Raji (cell line): ENCODE measurements around the gene SLC1A2.

Experiments
- POLR2A ChIP-seq: IDR thresholded peaks from 2 replicates; pipeline ENCODE4 v1.6.1; 2011; ENCODE audit warnings: low read depth, low read length, control low read depth; ENCODE audit not compliant: insufficient read depth

The SLC1A2 gene

DNA sequence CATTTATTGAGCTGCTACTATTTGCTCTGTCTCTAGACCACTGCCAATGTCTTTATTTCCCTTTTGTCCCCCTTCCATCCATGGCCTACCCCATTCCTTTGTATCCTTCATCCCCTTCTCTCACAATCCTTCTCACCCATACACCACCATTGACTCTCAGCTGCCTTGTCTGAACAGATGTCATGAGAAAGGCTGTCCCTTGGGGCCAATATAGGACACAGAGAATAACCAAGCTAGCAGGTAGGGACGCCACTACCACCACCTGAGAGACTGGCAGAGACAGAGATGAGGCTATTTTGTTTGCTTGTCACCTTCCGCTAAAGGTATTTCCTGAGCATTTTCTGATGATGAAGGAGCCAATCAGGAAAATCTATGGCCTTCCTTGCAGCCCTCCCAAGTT lies 141.5 kb downstream of the SLC1A2 start:
- no peak for TF ChIP-seq POLR2A

DNA sequence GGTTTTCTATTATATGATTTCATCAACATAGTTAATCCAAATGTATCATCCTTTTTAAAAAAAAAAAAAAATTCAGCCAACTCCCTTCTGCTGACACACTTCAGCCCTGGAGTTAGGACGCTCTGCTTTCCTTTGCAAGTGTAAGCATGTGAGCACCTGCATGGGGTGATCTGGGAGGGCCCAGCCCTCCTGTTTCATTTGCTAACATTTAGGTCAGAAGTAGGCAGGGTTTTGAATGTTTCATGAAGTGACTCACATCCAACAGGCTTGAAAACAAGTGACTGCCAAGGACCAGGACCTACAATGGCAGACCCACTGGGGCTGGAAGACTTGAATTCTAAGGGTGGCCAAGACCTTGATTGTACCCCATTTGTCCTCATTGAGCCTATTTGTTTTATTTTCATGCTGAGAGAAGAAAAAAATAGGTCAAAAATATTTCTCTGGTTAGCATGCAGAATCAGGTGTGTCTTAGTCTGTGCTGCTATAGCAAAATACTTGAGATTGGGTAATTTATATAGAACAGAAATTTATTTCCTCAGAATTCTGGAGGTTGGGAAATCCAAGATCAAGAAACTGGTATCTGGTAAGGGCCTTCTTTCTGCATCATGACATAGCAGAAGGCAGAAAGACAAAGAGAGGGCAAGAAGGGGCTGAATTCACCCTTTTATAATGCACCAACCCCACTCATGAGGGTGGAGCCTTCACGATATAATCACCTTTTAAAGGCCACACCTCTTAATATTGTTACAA lies 142.8 kb downstream of the SLC1A2 start:
- TF ChIP-seq POLR2A, result no peak

DNA sequence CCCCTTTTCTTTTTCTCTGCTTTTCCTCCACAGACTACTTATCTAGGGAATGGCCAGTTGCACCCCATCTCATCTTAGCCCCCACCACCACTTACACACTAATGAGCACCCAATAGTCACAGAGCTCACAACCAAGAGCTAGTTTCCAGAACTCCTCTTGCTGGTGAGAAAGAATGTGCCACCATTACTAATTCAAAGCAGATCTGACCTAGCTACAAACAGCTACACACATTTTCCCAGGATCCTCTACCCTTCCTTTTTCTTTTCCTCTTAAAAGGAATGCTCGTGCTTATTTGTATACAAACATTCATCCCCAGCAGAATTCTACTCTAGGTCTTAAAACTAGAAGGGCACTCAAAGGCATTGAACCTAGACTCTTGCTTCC lies 143.6 kb downstream of the SLC1A2 start:
- TF ChIP-seq POLR2A, result no peak

DNA sequence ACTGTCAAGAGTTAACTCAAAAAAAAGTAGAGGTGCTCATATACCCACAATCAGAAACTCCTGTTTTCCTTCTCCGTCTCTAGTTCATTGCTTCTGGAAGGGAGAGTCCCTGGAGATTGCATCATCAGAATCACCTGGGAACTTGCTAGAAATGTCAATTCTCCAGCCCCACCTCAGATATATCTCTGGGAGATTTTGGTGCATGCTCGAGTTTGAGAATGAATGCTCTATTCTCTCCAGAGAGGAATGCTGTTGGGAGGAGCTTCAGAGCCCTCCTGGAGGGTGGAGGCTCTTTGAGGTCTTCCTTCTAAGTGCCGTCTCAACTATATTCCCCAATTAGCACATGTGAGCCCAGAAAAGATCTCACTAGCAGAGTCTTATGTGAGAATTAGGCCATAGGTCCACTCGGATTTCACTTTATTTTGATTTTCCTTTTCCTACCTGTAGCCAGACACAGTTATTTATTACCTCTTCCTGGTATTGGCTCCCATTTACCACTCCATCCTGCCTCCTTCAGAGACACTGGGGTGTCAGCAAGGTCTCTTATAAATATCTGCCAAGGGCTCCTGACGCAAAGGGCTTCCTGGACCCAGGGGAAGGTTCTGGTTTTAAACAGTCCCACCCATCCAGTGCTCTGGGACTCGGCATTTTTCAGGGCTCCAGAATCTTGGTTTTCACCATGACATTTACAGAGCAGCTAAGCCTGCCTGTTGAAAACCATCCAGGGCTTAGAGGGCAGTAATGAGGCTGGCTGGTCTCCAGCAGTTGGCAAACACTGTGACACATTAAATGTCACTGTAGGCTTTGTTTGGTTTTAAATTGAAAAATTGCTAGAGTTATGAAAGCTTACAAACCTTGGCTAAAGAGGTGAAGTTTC lies 144.2 kb downstream of the SLC1A2 start:
- no peak for TF ChIP-seq POLR2A

DNA sequence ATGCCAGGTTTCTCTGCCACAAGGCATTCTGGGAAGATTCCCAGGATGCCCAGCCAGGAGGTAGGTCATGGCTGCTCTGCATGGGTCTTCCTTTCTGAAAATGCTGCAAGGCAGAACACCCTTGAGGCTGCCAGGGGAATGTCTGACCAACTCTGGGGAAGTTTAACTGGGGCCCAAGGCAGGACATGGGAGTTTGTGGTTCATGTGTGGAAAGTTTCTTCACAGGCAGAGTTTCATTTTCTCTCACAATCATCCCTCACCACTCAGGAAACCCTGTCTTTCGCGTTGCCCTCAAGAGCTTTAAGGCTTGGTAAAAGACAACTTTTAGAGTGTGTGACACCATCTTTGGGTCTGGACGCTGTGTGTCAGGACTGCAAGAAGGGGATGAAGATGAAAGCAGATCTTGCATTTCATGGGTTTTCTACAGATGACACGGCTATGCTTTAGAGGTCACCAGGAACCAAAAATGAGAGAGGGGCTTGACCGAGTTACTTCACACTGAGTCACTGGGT lies 146.9 kb downstream of the SLC1A2 start:
- no peak for TF ChIP-seq POLR2A

DNA sequence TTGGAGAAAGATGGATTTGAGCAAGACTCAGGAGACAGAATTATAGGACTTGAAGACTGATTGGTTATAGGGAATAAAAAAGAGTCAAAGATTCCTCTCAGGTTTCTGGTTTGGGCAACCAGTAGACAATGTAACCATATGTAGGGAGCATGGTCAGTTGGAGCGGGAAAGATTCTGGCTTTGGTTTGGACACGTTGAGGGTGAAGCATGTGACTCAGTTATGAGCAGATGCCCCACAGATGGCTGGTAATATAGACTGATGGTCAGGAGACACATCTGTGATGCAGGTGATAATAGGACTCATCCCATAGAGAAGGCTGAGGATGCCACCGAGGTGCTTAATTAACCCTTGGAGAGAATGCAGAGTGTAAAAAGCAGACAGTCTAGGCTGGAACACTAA lies 148.3 kb downstream of the SLC1A2 start:
- no peak for TF ChIP-seq POLR2A

DNA sequence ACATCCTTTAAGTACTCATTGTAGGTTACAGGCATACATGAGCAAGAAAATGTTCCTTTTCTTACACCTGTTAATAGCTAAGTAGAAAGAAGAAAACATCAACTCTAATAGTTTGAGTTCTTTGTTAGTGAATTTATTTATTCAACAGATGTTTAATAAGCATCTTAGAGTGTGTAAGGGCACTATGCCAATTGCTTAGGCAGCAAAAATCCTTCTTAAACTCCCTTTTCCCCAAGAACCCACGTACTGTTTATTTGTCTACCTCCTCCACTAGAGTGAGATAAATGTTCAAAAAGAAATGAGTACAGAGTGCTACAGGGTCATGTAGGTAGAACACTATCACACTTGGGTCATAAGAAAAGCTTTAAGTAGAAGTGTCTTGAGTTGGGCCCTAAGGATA lies 149.0 kb downstream of the SLC1A2 start:
- no peak for TF ChIP-seq POLR2A

DNA sequence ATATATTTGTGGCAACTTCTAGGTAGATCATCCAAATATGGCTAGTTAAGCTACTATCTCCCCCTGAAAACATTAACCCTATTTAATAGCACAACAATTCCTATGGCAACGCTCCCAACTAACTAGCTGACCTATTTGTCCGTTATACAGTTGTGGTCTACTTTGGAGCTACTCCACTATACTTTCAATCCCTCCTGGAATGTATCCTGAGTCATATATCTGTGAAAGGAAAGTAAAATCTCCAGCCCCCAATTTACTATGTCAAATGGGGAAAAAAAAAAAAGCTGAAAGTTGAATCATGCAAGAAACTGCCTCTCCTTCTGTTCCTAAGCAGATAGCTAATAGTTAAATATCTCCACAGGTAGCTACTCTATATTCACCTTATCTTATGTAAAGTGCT lies 151.9 kb downstream of the SLC1A2 start:
- TF ChIP-seq POLR2A, result no peak

DNA sequence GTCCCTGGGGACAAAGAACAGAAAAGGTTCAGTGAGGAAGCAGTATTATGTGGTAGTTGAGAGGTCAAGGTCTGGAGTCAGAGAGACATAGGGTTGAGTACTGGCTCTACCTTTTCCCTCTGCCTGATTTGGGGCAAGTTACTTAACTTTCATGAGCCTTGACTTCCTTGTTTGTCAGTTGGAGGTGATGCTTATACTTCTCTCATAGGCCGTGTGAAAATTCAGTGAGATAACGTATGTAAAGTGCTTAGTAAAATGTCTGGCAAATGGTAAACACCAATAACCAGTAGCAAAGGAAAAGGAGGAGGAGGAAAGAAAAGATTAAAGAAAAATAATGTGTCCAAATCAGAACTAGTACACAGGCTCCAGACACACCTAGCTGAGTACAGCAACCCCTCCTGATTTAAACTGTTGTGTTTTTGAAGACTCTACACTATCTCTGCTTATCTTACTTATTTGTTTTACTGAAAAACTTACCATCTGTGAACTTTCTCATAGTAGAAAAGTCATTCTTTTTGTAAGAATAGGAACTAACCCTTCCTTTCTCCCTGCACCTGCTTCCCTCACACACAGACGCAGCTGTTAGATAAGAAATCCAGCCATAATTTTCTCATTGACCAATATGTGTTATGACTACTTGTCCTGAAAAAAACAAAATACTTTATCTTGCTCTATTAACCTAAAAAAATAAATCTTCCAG lies 153.5 kb downstream of the SLC1A2 start:
- TF ChIP-seq POLR2A, result no peak

DNA sequence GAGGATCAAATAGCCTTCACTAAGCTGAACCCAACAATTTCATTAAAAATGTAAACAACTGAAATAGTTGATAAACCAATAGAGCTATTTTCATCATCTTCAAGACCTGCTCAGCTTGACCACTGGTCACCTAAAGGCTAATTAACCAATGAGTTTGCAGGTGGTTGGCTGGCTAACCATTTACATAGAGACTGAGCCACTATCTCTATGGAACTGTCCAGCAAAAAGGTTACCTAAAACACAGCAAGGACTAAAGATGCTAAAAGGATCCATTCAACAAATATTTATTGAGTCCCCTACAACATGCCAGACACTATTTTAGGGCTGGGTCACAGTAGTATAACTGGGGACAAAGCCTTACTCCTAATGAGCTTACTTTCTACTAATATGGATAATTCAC lies 156.6 kb downstream of the SLC1A2 start:
- no peak for TF ChIP-seq POLR2A

DNA sequence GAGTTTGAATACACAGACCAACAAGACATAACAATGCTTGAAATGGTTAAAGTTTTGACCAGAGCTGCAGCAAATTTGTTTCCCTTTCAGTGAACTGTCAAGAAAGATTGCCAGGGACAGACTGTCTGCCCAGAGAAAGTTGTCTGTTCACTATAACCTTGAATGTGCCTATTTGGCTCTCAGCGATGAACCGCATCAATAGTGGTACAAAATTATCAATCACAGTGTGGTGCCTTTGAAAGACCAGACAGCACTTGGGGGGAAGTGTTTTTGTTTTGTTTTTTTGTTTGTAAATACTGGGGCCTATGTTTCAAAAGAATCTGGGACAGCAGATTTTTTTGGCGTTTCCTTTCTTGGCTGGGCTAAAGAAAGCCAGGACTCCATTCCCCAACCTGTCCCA lies 157.3 kb downstream of the SLC1A2 start:
- TF ChIP-seq POLR2A, result no peak

DNA sequence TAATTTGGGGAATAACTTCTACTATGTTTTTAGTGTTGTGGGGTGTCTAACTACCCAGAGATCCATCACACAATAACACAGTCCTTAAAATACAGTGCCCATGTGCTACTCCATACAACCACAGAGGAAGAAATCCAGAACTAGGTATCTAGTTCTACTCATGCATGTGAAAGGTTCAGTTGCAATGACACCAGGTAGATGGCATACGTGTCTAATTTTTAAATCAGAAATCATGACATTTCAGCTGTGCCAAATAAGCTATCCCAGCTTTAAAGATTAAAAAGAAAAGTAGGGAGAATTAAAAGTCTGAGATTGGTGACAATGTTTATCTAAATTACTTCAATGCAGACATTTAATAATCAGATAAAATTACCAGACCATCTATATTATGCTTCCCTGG lies 158.2 kb downstream of the SLC1A2 start:
- TF ChIP-seq POLR2A, result no peak

DNA sequence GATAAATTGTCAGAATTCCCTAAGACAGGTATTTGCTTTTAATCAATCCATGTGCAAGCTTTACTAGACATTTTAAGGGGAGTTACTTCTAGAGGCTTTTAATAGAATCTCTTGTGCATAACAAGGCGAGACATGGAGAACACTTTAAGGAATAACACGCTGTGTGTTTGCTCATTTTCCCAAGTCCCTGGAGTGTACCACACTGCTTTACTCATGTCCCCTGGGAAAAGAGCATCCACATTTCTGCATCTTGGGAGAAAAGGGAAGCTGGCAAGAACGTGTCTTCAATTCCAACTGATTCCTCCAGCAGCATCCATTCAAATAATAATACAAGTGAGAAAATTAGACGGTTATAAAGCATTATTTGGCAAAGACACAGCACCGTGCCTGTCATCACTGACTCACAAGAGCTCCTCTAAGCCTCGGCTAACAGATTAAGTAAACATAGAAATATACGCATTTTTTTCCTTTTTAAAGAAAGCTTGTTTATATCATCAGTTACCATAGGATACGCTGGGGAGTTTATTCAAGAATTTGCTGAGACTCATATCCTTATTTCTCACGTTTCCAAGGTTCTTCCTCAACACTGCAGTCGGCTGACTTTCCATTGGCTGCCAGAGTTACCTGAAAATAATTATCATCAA lies 158.9 kb downstream of the SLC1A2 start:
- no peak for TF ChIP-seq POLR2A

DNA sequence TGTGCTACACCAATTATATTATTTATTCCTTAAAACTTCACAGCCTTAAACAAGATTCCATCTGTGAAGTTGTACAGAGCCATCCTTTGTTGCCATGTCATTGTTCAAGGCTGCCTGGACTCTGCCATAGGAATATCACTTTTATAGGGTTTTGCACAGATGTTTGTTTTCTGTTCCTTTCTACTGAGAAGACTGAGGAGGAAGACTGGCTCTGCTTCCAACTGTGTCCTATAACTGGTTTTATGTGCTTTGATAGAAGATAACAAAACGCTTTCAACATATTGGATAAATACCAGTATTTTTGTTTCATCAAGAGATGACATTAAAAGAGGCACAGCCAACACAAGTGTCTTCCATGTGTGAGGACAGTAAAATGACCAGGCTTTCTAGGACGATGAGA lies 159.8 kb downstream of the SLC1A2 start:
- TF ChIP-seq POLR2A, result no peak

DNA sequence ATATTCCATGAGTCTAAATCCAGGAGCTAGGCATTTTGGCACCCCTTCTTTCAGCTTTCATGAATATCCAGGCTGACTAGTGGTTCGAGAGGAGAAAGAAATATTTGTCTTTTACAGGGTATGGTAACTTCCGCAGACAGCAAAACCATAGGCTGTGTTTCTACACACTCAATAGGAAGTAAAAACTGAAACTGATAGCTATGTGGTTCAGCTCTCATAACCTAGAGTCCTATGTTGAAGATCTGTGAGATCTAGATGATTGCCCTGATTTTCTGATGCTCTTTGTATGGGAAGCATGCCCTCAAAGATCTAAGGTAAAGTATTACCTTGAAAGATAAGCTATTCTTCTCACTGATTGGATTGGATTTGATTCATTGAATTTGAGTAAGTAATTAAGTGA lies 162.1 kb downstream of the SLC1A2 start:
- TF ChIP-seq POLR2A, result no peak
